GM19463 (cell line): ENCODE measurements around the gene COL6A2.
"Not testable (repeated sequence)": the region's sequence is repeated elsewhere in the genome, so short reads cannot be mapped to it uniquely, and the experiment has no call there.

Experiments
- ATAC-seq: cut with Tn5 transposase; IDR thresholded peaks from one replicate; pipeline ENCODE4 v1.9.1; 2021; ENCODE audit warnings: mild to moderate bottlenecking, moderate library complexity; ENCODE audit not compliant: unreplicated experiment

COL6A2 gene

DNA sequence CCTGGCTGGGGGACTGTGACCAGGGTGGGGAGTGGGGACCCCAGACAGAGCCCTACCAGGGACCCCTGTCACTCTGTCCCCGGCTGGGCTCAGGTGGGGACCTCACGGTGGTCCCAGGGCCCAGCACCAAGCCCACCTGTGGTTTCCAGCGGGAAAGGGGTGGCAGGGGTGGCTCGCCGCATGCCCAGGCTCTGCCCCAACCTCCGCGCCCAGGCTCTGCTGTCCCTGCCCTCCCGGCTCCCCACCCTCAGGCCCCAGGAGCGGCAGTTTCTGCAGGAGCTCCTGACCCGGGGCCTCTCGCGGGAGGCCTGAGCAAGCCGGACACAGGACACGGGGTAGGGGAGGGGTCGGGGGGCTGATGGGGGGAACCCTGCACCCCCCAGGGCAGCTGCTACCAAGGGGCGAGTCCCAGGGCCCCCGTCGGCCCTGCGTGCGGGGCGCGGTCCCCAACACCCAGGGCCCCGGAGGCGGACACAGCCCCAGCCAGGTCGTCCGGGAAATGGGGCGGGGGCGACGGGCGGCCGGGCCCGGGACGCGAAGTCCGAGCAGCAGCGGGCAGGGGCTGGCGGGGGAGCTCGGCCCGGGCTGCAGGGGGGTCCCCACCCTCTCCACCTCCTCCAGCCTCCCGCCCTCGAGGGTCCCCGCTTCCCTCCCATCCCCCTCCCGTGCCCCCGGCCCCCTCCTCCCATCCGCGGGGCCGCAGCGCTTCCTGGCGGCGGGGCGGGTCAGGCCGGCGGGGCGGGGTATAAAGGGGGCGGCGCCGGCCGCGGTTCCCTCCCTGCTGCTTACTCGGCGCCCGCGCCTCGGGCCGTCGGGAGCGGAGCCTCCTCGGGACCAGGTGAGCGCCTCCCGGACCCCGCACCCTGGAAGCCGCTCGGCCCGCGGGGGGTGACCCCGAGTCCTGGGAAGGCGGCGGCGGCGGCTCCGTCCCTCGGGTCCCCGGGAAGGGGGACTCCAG lies at the start of gene COL6A2:
Gene COL6A2, plus strand, starts transcription at position 777 of the 958 bp plus-strand sequence.
- ATAC-seq = no peak

DNA sequence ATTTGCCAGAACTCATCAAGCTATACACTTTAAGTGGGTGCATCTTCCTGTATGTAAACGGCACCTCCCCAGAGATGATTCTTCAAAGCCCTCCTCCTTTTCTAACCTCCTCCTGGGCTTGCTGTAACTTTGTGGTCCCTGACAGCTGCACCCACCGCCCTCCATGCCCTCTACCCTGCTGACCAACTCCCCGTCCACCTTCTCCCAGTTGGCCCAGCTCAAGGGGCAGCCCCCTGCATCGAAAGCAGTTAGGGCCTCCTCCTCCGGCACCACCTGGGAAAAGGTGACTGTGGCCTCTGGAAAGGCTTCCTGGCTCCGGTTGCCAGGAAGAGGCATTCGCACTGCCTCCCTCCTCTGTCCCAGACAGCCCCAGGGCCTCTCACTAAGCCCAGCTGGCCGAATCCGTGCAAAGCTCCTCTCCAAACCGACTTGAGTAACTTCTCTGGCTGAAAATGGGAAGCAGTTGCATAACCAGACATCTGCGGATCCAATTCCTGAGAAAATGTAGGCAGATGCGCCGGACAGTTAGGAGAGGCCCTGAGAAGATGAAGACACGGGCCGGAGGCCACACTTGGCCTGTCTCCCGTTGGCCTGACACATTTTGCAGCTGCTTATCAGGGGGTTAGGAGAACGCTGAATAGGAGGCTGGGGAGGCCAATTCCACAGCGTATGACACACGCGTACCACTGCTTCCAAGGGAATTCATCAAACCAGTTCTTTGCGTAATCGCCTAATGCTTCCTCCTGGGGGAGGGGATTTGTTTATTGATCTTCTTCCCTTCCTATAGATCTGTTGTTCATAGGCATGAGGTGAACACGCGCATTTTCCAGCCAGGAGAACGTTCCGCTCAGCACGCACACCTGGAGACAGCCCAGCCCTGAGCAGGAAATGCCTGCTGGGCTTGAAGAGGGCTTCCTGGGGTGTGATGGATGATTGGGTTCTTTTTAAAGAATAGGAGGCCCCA lies 48.7 kb upstream of the COL6A2 start:
- no peak for ATAC-seq

DNA sequence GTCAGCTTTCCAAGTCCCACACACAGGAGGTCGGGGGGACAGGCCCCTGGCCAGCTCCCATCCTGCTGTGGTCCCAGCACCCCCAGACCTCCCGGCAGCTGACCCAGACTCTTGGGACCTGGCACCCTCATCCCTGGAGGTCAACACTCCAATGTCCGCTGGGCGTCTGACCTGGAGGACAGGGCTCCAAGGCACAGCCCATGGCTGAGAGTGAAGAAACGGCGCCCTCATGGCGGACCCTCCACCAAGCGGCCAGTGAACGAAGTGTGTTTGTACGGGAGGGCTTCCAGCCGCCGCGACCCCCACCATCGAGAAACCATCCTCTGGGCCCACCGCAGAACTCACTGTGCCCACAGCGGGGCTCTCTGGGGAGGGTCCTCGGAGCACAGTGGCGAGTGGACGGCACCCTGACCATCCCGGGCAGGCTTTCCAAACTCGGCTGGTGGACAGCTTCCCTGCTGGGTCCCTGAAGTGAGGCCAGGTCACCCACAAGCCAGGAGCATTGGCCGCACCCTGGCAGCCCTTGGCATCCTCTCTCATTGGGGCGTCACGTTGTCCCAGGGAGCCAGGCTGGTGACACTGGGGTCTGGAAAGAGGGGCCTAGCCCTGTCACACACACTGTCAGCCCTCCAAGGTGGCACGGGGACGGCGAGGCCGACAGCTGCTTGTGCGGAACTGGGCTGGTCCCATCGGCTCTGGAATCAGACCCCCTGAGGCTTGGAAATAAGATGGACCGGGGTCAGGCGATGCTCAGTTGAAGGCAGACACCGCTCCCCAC lies 47.8 kb upstream of the COL6A2 start:
- no peak for ATAC-seq

DNA sequence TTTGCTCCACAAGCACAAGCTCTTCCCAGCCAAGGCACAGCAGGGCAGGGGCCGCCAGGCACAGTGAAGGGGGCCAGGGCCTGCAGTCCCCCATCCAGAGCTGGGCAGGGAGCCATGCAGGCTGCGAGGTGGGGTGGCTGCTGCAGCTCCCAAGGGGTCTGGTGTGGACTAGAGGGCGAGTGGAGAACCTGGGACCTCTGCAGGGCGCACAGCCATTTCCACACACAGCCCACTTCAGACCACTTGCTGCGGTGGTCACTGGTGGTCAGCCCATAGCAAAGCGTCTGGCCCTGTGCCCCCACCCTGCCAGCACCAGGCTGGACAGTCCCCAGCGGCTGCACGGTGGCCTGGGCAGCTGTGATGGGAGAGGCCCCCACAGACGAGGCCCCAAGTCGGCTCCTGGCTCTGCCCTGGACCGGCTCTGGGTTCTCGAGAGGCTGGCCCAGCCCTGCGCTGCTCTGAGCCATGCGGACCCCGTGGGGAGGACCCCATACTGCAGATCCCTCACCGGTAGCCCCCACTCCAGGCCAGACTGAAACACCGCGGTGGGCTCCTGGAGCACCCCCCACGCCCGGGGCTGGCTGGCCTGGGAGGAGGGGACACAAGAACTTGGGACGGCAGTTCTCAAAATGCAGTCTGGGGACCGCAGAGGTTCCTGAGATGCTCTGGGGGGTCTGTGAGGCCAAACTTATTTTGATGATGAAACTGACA lies 47.1 kb upstream of the COL6A2 start:
- no peak for ATAC-seq

DNA sequence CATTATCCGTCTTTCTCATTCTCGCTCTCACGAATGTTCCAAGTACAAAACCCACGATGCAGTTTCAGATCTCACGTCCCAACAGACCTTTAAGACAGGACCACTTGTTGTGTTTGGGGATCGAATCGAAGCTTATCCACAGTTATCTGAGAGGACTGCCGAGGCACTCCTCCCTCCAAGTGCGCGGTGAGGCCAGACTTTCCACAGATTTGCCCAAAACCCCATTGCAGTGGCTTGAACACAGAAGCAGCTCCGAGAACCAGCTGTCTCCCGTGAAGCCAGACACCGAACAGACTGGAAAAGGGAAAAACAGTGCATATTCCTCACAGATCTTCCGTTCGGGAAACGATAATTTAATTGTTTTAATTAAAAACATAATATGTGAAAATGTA lies 46.5 kb upstream of the COL6A2 start:
- ATAC-seq = no peak

DNA sequence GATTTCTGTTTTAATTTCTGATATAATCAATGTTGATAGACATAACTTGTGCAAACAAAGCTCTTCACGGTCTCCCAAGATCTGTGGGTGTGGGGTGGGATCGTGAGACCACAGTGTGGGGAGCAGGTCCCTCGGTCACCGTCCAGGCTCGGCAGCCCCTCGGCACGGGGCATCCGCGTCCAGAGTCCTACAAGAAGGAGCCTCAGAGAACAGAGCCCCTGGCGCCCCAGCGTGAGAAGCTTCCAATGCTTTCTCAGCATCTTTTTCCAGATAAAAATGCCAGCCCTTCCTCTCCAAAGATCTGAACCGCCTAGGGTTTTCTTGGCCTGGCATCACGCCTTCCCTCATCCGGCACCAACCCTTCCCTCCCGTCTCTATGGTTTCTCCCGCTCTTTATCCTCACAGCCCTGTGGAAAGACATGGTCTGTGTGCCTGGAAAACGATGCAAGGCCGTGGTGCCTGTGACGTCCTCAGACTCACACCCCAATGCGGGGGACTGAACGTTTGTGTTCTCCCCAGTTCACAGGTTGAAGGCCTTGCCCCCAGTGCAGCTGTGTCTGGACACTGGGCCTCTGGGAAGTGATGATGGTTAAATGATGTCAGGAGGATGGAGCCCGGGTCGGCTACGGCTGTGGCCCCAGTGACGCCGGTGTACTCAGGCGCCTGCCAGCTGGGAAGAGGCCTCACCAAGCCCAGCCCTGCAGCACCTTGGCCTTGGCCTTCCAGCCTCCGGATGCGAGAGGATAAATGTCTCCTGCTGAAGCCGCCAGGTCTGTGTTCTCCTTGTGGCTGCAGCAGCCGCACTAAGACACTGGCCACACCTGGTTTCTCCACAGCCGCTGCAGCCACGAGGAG lies 45.9 kb upstream of the COL6A2 start:
- ATAC-seq = no peak

DNA sequence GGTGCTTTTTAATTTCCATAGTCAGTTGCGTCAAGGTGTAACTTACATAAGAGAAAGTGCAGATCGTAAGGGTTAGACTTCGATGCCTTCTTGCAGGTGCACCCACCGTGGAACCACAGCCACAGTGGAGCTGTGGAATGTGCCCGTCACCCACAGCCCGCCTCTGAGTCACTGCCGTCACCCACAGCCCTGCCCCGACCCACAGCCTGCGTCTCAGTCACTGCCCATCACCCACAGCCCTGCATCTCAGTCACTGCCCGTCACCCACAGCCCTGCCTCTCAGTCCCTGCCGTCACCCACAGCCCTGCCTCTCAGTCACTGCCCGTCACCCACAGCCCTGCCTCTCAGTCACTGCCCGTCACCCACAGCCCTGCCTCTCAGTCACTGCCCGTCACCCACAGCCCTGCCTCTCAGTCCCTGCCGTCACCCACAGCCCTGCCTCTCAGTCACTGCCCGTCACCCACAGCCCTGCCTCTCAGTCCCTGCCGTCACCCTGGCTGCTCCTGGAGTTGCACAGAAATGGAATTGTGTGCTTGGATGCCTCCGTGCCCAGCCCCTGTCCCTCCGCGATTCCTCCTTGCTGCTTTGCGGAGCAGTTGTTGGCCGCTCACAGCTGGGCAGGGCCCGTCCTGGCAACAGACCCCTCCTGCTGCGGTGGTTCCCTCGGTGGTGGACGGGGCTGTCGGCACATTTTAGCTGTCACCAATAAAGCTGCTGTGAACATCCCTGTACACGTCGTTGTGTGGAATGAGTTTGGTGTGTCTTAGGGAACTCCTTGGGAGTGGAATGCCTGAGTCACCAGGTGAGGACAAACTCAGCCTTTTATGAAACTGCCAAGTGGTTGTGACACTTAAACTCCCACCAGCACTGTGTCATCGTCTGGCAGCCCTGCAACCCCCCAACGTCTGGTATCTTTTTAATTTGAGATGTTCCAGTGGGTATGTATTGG lies 44.9 kb upstream of the COL6A2 start:
- ATAC-seq = no peak

DNA sequence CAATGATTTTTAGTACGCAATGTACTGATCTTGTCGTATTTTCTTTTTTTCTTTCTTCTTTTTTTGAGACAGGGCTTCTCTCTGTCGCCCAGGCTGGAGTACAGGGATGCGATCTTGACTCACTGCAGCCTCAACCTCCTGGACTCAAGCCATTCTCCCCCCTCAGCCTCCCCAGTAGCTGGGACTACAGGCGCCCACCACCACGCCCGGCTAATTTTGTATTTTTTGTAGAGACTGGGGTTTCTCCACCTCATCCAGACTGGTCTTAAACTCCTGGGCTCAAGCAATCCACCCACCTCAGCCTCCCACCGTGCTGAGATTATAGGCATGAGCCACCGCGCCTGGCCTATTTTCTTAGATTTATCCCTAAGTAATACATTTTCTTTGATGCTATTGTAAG lies 43.9 kb upstream of the COL6A2 start:
- no peak for ATAC-seq

DNA sequence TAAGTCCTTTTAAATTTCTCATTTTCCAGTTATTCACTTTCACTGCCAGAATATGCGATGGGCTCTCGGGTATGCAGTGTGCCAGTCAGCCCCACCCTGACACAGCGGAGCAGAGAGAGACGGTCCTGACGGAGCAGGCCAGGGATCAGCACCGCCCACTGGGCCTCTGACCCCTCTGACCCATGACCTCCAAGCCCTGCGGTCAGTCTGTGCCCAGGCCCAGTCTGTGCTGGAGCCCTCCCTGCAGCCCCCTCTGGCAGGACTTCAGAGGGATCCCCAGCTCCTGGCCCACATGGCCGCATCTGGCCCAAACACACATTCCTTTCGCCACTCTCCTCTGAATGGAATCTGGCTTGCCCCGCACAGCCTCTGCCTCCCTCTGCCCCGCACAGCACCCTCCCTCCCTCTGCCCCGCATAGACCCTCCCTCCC lies 43.4 kb upstream of the COL6A2 start:
- ATAC-seq = no peak

DNA sequence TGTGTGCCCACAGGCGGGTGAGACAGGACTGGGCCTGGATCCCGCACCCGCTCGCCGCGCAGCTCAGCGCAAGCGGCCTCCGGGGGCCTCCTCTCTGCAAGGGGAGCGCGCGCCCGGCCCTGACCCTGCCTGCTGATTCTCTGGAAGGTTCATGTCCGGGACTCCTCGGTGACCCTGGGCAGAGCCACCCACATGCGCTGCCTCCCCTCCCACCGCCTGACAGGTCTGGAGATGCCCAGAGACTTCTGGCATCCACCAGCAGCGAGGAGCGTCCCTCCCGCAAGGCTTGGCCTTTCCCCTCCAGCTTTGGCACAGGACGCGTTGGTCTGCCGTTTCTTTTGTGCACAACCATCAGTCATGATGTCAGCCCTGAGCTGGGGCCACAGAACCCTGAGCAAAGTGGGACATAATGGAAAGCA lies 42.0 kb upstream of the COL6A2 start:
- no peak for ATAC-seq

DNA sequence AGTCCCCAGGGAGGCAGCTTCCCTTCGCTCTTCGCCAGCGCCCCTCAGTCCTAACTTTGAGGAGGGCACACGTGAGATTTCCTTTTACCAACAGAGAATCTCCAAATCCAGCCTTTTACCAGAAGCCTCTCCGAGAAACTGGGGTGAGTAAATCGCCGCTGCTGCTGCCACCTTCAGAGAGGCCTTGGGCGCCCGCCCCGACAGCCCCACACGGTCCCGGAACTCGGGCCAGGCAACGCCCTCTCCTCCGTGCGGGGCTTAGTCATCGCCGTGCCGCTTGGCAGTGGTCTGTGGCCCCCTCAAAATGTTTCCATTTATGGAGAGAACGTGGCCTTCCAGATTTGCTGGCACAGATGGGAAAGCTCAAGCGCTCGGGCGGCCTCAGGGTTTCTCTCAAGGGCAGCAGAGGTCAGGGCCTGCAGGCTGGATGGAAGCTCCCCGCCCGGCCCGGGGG lies 41.4 kb upstream of the COL6A2 start:
- no peak for ATAC-seq

DNA sequence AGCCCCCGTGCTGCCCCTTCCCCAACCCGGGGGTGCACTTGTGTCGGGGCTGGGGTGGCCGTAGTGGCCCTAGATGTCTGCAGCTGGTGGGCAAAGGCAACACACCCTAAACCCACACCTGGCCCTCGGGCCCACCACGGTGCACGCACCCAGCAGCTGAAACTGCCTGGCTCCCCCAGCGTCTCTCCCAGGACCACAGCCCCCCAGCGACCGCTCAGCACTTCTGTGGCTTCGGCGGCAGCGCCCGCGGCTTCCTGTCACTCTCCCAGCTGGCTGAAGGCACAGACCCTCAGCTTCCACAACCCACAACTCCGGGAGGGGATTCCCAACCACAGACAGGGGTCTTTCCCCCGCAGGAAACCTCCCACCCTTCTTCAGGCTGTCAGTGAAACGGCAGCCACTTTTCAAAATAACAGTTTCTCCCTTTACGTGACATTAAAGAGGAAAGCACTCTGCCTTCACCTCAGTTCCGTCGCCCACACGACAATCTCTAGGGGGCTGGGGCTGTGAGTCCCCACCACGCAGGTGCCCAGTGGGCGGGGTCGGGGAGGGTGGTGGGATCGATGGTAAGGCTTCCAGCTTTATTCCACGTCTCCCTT lies 40.7 kb upstream of the COL6A2 start:
- ATAC-seq = no peak

DNA sequence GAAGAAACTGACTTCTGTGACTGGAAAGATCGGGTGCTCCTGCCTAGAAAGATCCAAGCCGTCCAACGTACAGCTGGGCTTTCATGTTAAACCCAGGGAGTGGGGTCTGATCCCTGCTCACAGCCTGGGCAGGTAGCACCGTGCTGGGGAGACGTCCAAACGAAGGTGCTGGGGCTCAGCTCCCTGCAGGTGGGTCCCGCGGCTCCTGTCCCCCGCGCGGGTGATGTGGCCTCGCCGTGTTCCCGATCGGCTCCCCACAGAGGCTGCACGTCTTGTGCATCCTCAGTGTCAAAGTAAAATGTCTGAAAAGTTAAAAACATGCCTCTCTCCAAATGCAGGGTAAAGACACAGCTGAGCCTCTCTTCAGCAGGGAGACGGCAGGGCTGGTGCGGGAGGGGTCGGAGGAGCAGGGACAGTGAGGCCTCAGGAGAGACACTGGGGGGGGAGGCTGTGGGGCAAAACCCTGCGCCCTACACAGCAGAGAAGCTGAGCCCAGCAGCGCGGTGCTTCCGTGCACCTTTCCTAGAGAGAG lies 40.1 kb upstream of the COL6A2 start:
- no peak for ATAC-seq

DNA sequence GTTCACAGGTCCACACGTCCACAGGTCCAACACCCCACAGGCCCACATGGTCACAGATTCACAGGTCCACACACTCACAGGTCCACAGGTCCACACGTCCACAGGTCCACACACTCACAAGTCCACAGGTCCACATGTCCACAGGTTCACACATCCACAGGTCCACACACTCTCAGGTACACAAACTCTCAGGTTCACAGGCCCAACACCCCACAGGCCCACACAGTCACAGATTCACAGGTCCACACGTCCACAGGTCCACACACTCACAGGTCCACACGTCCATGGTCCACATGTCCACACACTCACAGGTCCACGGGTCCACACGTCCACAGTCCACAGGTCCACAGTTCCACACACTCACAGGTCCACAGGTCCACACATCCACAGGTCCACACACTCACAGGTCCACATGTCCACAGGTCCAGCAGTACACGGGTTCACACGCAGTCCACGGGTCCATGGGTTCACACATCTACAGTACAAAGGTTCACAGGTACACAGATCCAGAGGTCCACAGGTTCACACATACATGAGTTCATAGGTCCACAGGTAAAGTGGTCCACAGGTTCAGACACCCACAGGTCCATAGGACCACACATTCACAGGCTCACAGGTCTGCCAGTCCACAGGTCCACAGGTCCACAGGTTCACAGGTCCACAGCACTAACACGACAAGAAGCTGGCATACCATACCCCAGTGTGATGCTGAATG lies 39.3 kb upstream of the COL6A2 start:
- no peak for ATAC-seq

DNA sequence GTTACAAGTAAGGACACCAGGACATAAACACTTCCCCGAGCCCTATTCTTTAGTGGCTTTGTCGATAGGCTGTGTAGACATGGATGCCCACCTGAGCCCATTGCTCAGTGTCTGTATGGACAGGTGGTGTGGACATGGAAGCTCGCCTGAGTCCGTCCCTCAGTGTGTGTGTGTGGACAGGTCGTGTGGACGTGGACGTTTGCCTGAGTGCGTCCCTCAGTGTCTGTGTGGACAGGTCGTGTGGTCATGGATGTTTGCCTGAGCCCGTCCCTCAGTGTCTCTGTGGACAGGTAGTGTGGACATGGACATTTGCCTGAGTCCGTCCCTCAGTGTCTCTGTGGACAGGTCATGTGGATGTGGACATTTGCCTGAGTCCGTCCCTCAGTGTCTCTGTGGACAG lies 38.7 kb upstream of the COL6A2 start:
- ATAC-seq = no peak

DNA sequence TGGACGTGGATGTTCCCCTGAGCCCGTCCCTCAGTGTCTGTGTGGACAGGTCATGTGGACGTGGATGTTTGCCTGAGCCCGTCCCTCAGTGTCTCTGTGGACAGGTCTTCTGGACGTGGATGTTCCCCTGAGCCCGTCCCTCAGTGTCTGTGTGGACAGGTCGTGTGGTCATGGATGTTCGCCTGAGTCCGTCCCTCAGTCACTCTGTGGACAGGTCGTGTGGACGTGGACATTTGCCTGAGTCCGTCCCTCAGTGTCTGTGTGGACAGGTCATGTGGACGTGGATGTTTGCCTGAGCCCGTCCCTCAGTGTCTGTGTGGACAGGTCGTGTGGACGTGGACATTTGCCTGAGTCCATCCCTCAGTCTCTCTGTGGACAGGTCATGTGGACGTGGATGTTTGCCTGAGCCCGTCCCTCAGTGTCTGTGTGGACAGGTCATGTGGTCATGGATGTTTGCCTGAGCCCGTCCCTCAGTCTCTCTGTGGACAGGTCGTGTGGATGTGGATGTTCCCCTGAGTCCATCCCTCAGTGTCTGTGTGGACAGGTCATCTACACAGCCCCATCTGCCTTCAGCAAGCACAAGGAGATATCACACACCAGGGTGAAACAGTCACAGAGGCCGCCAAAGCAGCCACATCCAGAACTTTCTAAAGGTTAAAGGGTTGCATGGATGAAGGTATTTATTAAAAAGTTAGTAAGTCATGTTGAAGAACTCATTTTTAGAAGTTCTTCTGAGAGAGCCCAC lies 38.0 kb upstream of the COL6A2 start:
- ATAC-seq = not testable (repeated sequence)
